Astrocyte (in vitro differentiated cells and primary cell): Measurements from ENCODE around the gene CSK.

Experiments used
- CTCF ChIP-seq: IDR thresholded peaks from 2 replicates; pipeline ENCODE4 v1.5.1; 2011; ENCODE audit warnings: low read depth, mild to moderate bottlenecking, inconsistent platforms, low read length, moderate library complexity; ENCODE audit not compliant: insufficient read depth
- EZH2 ChIP-seq: IDR thresholded peaks from 2 replicates; pipeline ENCODE4 v1.6.1; 2012; ENCODE audit warnings: mild to moderate bottlenecking, low read length, inconsistent platforms; ENCODE audit not compliant: insufficient read depth

GRCh38 chr15:74770211-74770903 is 11.5 kb upstream of the CSK start:
- TF ChIP-seq CTCF (no peak), EZH2 (no peak)
